IPS DF 6.9 (cell line): ENCODE results near the gene UBA7.
"Not testable (repeated sequence)": the region's sequence is repeated elsewhere in the genome, so short reads cannot be mapped to it uniquely, and the experiment has no call there.

Experiments used
- DNase-seq: peaks from one replicate; pipeline ENCODE4 v3.0.0-alpha.2; 2013; ENCODE audit warnings: low read depth, low spot score
- H3K27ac ChIP-seq: one replicate; pipeline ENCODE4 v1.5.1; 2013; ENCODE audit warnings: low read length, control low read depth
- H3K27me3 ChIP-seq: 2 replicates; pipeline ENCODE4 v1.6.1; 2013; ENCODE audit warnings: mild to moderate bottlenecking, low read length; ENCODE audit not compliant: control insufficient read depth, insufficient read depth
- H3K36me3 ChIP-seq: 2 replicates; pipeline ENCODE4 v1.6.1; 2013; ENCODE audit warnings: low read length; ENCODE audit not compliant: control insufficient read depth, insufficient read depth
- H3K4me1 ChIP-seq: 2 replicates; pipeline ENCODE4 v1.6.1; 2013; ENCODE audit warnings: low read length; ENCODE audit not compliant: control insufficient read depth, insufficient read depth
- H3K4me3 ChIP-seq: 2 replicates; pipeline ENCODE4 v1.5.1; 2013; ENCODE audit warnings: mild to moderate bottlenecking, low read length
- H3K9me3 ChIP-seq: 2 replicates; pipeline ENCODE4 v1.6.1; 2013; ENCODE audit warnings: low read length, inconsistent platforms; ENCODE audit not compliant: control insufficient read depth, insufficient read depth
- WGBS: extraction: QIAGEN DNeasy Blood & Tissue Kit; methylation state at CpG from one replicate; pipeline ENCODE4 v1.1.7; 2013; ENCODE audit warnings: mixed read lengths, missing lambda C conversion rate; ENCODE audit not compliant: insufficient read length, insufficient coverage; 5-methylcytosine and 5-hydroxymethylcytosine counted together

UBA7 gene

GRCh38 chr3:49781415-49782199 lies 32.1 kb downstream of the UBA7 start:
- Histone ChIP-seq H3K4me1 (no peaks in the 10 kb centered on the region), H3K27ac (no peak overlapping the region), H3K4me3 (no peak overlapping the region), H3K36me3 (no peaks in the 10 kb centered on the region), H3K27me3 (no peaks in the 10 kb centered on the region), H3K9me3 (no peaks in the 10 kb centered on the region)
- no peak for DNase-seq
- no CpG with 5 or more reads among the region's 5 CpGs for WGBS

DNA sequence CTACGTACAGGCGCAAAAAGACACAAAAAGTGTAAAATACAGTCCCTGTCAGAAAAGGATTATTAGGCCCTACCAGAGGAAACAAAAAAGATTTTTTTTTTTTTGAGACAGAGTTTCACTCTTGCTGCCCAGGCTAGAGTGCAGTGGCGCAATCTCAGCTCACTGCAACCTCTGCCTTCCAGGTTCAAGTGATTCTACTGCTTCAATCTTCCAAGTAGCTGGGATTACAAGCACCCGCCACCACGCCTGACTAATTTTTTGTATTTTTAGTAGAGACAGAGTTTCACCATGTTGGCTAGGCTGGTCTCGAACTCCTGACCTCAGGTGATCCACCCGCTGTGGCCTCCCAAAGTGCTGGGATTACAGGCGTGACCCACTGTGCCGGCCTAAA lies 32.8 kb downstream of the UBA7 start:
- H3K36me3 ChIP-seq, H3K4me1 ChIP-seq: not testable (repeated sequence)

GRCh38 chr3:49780080-49780974 lies 33.4 kb downstream of the UBA7 start:
- Histone ChIP-seq H3K36me3 (no peaks in the 10 kb centered on the region), H3K4me3 (no peak overlapping the region), H3K27me3 (no peaks in the 10 kb centered on the region), H3K4me1 (no peaks in the 10 kb centered on the region), H3K9me3 (no peaks in the 10 kb centered on the region), H3K27ac (no peak overlapping the region)
- DNase-seq = no peak
- 100% methylated on average over 2 of the region's 4 CpGs for WGBS

More for the DNA sequence above, 32.8 kb downstream of the UBA7 start:
- H3K27me3 ChIP-seq, DNase-seq, H3K27ac ChIP-seq, H3K9me3 ChIP-seq, H3K4me3 ChIP-seq: not testable (repeated sequence)
- WGBS = no CpG with 5 or more reads among the region's 9 CpGs

- no peaks in the 10 kb centered on the region for H3K9me3 ChIP-seq
- H3K27me3 ChIP-seq = no peaks in the 10 kb centered on the region
- no peaks in the 10 kb centered on the region for H3K36me3 ChIP-seq
- H3K4me1 ChIP-seq = no peaks in the 10 kb centered on the region
- no peak for DNase-seq
- no peak overlapping the region for H3K4me3 ChIP-seq
- no peak overlapping the region for H3K27ac ChIP-seq
- no CpG with 5 or more reads among the region's 5 CpGs for WGBS
Observed at GRCh38 chr3:49779358-49780079, 34.2 kb downstream of the UBA7 start.

GRCh38 chr3:49776101-49776500 lies 37.7 kb downstream of the UBA7 start:
- H3K9me3 ChIP-seq, H3K27me3 ChIP-seq, H3K4me1 ChIP-seq, H3K4me3 ChIP-seq, DNase-seq, H3K36me3 ChIP-seq, H3K27ac ChIP-seq: not testable (repeated sequence)
- WGBS = no CpG with 5 or more reads among the region's 8 CpGs

DNA sequence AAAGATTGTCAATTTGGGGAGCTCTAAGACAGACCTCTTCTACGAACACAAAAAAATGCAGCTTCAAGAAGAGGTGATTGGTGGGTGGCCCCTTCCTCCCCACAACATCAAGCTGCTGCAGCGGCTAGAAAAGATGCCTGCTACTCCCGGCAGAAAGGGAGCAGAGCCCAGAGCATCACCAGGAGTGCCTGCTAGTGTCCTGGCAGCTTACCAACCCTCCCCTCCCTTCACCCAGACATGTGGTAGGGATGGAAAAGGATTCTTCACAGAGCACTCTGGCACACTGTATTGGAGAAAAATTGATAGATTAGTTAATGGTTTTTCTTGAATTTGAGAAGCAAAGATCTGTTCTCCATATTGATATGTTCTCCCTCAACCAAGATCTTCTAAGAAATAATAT lies 38.2 kb downstream of the UBA7 start:
- H3K4me3 ChIP-seq = no peak overlapping the region

GRCh38 chr3:49772703-49773102 lies 41.0 kb downstream of the UBA7 start:
- Histone ChIP-seq H3K27me3 (no peaks in the 10 kb centered on the region), H3K27ac (no peak overlapping the region), H3K4me3 (no peak overlapping the region), H3K4me1 (no peaks in the 10 kb centered on the region), H3K9me3 (no peaks in the 10 kb centered on the region), H3K36me3 (no peaks in the 10 kb centered on the region)
- WGBS = no CpG with 5 or more reads among the region's 2 CpGs
- DNase-seq = no peak

More for the DNA sequence above, 38.2 kb downstream of the UBA7 start:
- Histone ChIP-seq H3K27me3 (no peaks in the 10 kb centered on the region), H3K9me3 (no peaks in the 10 kb centered on the region), H3K27ac (no peak overlapping the region), H3K4me1 (no peaks in the 10 kb centered on the region), H3K36me3 (no peaks in the 10 kb centered on the region)
- DNase-seq = no peak
- no CpG with 5 or more reads among the region's 3 CpGs for WGBS

GRCh38 chr3:49771340-49771938 lies 42.3 kb downstream of the UBA7 start:
- no peak for DNase-seq
- Histone ChIP-seq H3K27me3 (no peaks in the 10 kb centered on the region), H3K4me1 (no peaks in the 10 kb centered on the region; the same call in 1 of the 2 replicates), H3K4me3 (no peak overlapping the region), H3K27ac (no peak overlapping the region), H3K9me3 (no peaks in the 10 kb centered on the region), H3K36me3 (no peaks in the 10 kb centered on the region)
- no CpG with 5 or more reads among the region's 1 CpG for WGBS

GRCh38 chr3:49769926-49770325 lies 43.8 kb downstream of the UBA7 start:
- Histone ChIP-seq H3K4me3 (no peak overlapping the region), H3K27ac (no peak overlapping the region), H3K27me3 (no peaks in the 10 kb centered on the region), H3K4me1 (no peaks in the 10 kb centered on the region; the same call in 1 of the 2 replicates), H3K9me3 (no peaks in the 10 kb centered on the region), H3K36me3 (no peaks in the 10 kb centered on the region)
- DNase-seq = no peak
